ENCODE measurements around the gene OR2S2. TPM values are rescaled to one million over a fixed set of nuclear protein-coding genes. Genes with fewer than 3 reads are reported as not detected.

The OR2S2 gene
- total RNA-seq, 1 experiment from 2014 or later, result not detected

DNA sequence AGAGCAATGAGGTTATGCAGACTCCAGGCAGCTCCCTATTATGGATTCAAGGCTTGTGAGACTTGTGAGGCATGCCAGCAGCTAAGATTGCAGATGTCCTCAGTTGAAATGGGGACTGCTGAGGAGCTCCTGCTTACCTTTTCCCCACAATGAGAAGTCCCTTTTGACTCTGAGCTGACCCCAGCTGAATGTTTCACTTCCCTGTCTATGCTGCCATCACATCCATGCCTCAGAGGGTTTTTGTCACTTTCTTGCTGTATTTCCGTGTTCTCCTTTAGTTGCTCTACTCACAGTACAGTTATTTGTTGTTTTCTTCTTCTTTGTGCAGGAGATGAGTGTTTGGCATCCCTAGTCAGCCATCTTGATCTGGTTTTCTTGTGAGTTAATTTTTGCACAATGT lies 18.8 kb upstream of the OR2S2 start:
- ChIA-PET POLR2A (interaction anchor here (0.6 kb wide), 1 partner anchor 352 kb away, joined by 3 read pairs; no protein-coding TSS in a partner anchor), CTCF (no interaction called here)
- TF ChIP-seq REST (IDR thresholded peaks at IDR 0.05; ENCODE audit: insufficient read depth in 1 of 2, low read depth in 2 of 2, low read length in 1 of 2) (no peak), CTCF (IDR thresholded peaks at IDR 0.05) (no peak), TCF7L2 (IDR thresholded peaks at IDR 0.05; ENCODE audit: low read depth, low read length) (no peak), POLR2AphosphoS5 (IDR thresholded peaks at IDR 0.05; ENCODE audit: low read depth, low read length) (no peak), SIN3A (IDR thresholded peaks at IDR 0.05; ENCODE audit: borderline replicate concordance, insufficient read depth, low read depth, low read length) (no peak)
- no peak overlapping the region for H3K27ac ChIP-seq (ENCODE audit: low read length)
- no TSS peak for BruUV-seq (replicated peaks)
- intact Hi-C loops (cut with micrococcal nuclease; ENCODE audit: unreplicated experiment), result no loop called here
- H3K9me3 ChIP-seq (ENCODE audit: control insufficient read depth, insufficient read depth, low read depth, low read length), result no peaks in the 10 kb centered on the region
- H3K4me1 ChIP-seq (ENCODE audit: control insufficient read depth, insufficient read depth, low read length), result no peaks in the 10 kb centered on the region
- in situ Hi-C loops (cut with HindIII; ENCODE audit: low pct_unique_long_range_greater_than_20kb, low sequenced_read_pairs), result no loop called here
- DNase-seq (ENCODE audit: low read depth, low spot score) (no peak), ATAC-seq (no peak)
- peaks cover 48% of the 10 kb centered on the region for H3K27me3 ChIP-seq (ENCODE audit: control insufficient read depth, insufficient read depth, low read length)
- H3K36me3 ChIP-seq (ENCODE audit: control insufficient read depth, insufficient read depth, low read length), result no peaks in the 10 kb centered on the region
- H3K4me3 ChIP-seq (ENCODE audit: low read depth in 2 of 2, low read length in 2 of 2), result no peak overlapping the region

GRCh38 chr9:35974800-35975199 lies 16.8 kb upstream of the OR2S2 start:
- intact Hi-C loops (cut with micrococcal nuclease; ENCODE audit: unreplicated experiment) (no loop called here), in situ Hi-C loops (cut with HindIII; ENCODE audit: low pct_unique_long_range_greater_than_20kb, low sequenced_read_pairs) (no loop called here)
- Histone ChIP-seq H3K36me3 (ENCODE audit: control insufficient read depth, insufficient read depth, low read length) (no peaks in the 10 kb centered on the region), H3K4me3 (ENCODE audit: low read depth in 2 of 2, low read length in 2 of 2) (no peak overlapping the region), H3K9me3 (ENCODE audit: control insufficient read depth, insufficient read depth, low read depth, low read length) (no peaks in the 10 kb centered on the region), H3K27ac (ENCODE audit: low read length) (no peak overlapping the region), H3K27me3 (ENCODE audit: control insufficient read depth, insufficient read depth, low read length) (peaks cover 29% of the 10 kb centered on the region), H3K4me1 (ENCODE audit: control insufficient read depth, insufficient read depth, low read length) (no peaks in the 10 kb centered on the region)
- POLR2A ChIA-PET, result no interaction called here
- no TSS peak for BruUV-seq (replicated peaks)
- CTCF ChIA-PET, result no interaction called here
- ATAC-seq (no peak), DNase-seq (ENCODE audit: low read depth, low spot score) (no peak)
- TF ChIP-seq SIN3A (IDR thresholded peaks at IDR 0.05; ENCODE audit: borderline replicate concordance, insufficient read depth, low read depth, low read length) (no peak), REST (IDR thresholded peaks at IDR 0.05; ENCODE audit: insufficient read depth in 1 of 2, low read depth in 2 of 2, low read length in 1 of 2) (no peak), CTCF (IDR thresholded peaks at IDR 0.05) (no peak), TCF7L2 (IDR thresholded peaks at IDR 0.05; ENCODE audit: low read depth, low read length) (no peak), POLR2AphosphoS5 (IDR thresholded peaks at IDR 0.05; ENCODE audit: low read depth, low read length) (no peak)
